NCI-H2107 treated with DMSO at 0.1 percent for 48 hours (cell line): Measurements from ENCODE around the gene APBA3.

ENCODE experiments used
- DNase-seq: peaks from one replicate; lab custom pipeline; 2025; ENCODE audit not compliant: unreplicated experiment; lab: John Stamatoyannopoulos, UW

Gene APBA3

DNA sequence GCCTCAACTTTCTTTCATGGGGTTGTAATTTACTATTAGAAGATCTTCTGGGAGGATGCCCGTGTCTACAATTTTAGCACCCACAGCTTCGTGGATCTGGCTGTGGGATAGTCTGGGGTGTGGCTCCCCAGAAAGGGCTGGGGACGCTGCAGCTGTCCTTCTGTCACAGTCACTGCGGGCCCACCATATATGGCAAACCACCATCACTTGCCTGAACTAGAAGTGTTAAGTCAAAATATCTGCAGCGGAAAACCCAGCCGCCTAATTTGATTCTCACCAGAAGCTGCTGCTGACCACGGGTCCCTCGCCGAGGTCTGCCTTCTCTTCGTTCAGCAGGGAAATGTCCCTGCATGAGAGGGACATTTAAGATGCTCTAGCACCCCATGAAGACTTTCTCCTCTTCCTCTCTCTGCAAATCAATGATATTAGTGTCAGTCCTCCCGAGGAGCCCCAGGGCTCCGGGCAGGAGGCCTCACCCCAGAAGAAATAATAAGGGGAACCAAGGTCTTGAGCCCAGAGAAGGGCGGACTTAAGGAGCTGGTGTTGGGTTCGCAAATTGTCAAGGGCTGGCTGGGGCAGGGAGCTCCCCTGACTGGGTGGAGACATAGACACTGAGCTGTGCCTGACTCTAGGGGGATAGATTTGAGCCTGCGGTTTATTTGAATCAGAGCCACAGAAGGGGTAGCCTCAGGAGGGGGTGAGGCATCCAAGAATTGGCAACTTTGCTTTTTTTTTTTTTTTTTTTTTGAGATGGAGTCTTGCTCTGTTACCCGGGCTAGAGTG is 27.7 kb upstream of the APBA3 start:
- no peak for DNase-seq

- no peak for DNase-seq
These were observed 24.7 kb upstream of the APBA3 start, which contains the start of gene MATK for GRCh38 chr19:3785938-3786824. Gene MATK (minus strand): TSS chr19:3786381. CDS start chr19:3785135, 1,246 bp downstream.

DNA sequence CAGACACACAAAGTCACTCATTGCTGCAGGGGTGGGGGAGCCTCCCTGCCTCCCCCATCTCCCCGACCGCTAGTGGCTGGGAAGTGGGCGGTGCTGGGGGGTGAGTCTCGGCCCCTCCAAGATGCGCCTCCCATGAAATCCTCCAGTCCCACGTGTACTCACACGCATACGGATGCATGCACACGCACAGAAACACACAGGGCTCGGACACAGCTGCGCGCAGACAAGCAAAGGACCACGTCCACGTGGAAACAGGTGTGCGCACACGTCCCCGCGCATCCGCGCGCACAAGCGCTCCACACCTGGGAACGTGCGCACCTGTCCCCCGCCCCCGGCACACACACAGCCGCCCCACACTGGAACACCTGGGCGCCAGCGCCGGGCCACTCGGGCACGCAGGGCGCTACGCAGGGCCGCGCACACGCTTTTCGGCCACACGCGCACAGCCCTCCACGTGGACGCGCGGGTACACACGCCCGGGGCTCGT is 24.0 kb upstream of the APBA3 start:
- no peak for DNase-seq

GRCh38 chr19:3784607-3785450 is 23.3 kb upstream of the APBA3 start:
- no peak for DNase-seq

- no peak for DNase-seq
These were observed 22.4 kb upstream of the APBA3 start for GRCh38 chr19:3783660-3784584.

- no peak for DNase-seq
These were observed 21.4 kb upstream of the APBA3 start for GRCh38 chr19:3782903-3783302.

DNA sequence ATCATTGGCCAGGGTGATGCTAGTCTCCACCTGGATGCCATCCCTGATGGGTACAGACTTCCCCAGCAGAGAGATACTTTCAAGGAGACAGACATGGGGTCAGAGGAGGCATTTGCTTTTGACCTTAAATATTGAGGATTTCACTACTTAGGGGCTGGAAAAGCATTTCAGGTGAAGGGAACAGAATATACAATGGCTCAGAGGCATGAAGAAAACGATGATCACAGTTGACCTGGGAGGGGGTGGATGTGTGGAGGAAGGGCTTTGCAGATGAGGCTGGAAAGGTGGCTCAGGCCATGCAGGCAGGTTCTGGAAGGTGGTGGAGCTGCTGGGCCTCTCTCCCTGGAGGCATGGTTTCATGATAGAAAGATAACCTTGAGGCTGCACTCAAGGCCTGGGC is 20.8 kb upstream of the APBA3 start:
- no peak for DNase-seq

- no peak for DNase-seq
These were observed 20.1 kb upstream of the APBA3 start for GRCh38 chr19:3781603-3782002.

DNA sequence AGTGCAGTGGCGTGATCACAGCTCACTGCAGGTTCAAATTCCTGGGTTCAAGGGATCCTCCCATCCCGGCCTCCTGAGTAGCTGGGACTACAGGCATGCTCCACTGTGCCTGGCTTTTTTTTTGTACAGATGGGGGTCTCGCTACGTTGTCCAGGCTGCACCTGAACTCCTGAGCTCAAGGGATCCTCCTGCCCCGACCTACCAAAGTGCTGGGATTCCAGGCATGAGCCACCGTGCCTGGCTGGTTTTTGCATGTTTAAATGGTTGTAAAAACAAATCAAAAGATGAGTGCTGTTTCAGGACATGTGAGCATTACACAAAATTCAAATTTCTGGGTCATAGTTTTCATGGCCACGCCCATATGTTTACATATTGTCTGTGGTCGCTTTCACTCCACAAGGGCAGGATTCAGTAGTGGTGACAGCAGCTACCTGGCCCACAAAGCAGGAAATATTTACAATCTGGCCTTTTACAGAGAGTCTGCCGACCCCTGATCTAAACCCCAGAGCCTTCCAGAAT is 19.4 kb upstream of the APBA3 start:
- no peak for DNase-seq

- no peak for DNase-seq
These were observed 17.6 kb upstream of the APBA3 start for GRCh38 chr19:3778899-3779723.

DNA sequence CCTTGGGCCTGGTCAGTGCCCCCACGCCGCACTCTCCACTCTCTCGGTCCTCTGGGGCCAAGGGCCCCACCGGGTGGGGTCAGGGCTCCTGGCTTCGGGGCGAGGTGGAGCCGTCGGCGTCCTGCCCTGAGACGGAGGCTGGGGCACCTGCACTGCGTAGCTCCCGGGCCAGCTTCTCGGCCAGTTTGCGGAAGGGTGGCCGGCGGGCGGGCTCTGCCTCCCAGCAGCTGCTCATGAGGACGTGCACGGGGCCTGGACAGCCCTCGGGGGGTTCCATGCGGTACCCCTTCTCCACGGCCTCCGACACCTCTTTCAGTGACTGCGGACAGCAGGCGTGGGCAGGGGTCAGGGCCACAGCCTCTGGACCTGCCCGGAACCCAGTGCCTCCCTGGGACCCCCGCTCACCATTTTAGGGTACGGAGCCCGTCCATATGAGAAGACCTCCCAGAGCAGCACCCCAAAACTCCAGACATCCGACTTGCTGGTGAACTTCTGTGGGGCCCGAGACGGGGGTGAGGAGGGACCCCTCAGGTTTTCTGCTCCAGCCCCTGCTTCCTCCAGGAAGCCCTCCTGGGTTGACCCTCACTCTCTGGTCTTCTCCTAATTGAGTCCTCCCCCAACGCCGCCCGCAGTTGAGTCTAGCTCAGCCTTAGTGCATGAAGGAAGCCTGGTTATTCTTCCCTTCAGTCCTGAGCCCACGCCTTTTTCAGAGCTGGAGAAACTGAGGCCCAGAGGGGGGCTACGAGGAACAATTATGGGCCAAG is 16.8 kb upstream of the APBA3 start:
- DNase-seq: no peak

DNA sequence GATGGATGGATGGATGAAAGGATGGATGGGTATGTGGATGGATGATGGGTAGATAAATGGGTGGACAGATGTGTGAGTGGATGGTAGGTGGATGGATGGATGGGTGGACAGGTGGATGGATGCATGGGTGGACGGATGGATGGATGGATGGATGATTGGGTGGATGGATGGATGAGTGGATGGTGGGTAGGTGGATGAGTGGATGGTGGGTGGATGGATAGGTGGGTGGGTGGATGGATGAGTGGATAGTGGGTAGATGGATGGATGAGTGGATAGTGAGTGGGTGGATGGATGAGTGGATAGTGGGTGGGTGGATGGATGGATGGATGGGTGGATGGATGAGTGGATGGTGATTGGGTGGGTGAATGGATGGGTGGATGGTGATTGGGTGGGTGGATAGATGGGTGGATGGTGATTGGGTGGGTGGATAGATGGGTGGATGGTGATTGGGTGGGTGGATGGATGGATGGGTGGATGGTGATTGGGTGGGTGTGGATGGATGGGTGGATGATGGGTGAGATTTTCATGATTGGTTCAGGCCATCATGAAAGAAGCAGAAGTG is 15.1 kb upstream of the APBA3 start:
- no peak for DNase-seq

DNA sequence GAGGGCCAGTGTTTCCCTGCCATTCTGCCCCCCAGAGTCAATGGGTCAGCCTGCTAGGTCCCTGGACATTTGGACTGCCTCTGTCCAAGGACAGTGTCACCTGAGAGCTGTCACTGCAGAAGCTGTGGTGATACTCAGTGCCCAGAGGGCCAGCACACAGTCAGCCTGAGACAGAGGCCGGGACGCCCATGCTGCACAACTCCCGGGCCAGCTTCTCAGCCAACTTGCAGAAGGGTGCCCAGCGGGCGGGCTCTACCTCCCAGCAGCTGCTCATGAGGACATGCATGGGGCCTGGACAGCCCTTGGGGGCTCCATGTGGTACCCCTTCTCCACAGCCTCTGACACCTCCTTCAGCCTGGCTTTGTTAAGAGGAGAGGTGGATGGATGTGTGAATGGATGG is 14.3 kb upstream of the APBA3 start:
- DNase-seq: no peak

DNA sequence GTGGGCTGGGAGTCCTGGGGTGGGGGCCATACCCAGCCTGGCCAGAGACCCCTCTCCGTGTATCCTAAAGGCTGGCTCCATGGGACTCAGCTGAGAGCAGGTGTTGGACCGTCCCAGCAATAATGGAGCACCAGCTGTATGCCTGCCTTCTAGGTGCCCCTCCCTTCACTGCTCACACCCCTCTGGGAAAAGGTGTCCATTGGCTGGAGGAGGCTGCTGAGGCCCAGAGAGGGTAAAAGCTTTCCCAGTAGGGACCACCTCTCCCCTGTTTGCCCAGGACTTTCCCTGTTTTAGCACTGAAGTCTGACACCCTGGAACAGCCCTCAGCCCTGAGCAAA is 13.9 kb upstream of the APBA3 start:
- DNase-seq: no peak

GRCh38 chr19:3774621-3775373 is 13.3 kb upstream of the APBA3 start:
- no peak for DNase-seq

DNA sequence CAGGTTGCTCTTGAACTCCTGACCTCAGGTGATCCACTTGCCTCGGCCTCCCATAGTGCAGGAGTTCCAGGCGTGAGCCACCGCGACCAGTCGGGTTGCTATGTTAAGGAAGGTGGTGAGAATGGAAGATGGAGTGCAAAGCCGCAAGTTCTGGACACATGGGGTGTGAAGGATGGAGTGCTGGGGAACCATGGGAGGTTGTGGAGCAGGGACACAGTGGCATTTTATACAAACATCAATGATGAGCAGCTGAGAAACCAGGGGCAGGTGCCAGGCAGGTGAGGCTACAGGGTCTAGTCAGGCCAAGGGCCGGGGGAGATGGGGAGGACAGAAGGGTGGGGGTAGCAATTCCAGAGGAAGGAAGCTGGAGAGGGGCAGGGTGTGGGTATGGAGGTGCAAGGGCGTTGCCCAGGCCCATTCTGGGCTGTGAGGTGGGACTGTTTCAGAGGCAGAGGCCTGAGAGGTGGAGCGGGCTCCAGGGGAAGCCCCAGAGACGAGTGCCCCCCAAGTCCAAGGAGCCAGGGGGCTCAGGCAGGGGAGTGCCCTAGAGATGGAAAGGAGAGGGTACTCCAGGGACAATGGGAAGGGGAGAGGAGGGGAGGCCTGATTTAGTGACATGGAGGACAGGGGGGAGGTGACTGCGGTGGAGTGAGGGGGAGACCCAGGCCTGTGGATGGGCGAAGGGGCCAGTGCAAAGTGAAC is 12.5 kb upstream of the APBA3 start:
- DNase-seq: no peak
